Natural killer cell (primary cell): Measurements from ENCODE around the gene PTCHD1. TPM values are rescaled to one million over a fixed set of nuclear protein-coding genes. Genes with fewer than 3 reads are reported as not detected.

Source experiments
- ATAC-seq, 3 donors: fragments of 150-1000 bp in 2 of 3; fragments of 200-7000 bp in 1 of 3; cut with Tn5 transposase; 1 replicate in 1 of 3; 2 replicates in 2 of 3; pipeline ENCODE4 v1.10.0; 2021; ENCODE audit warnings: mild to moderate bottlenecking in 2 of 3, moderate library complexity in 2 of 3
- DNase-seq, 2 donors: peaks; one replicate each; pipeline versions ENCODE4 v3.0.0 to v3.0.0-alpha.2; 2013 to 2021; ENCODE audit warnings: mixed read lengths in 1 of 2
- H3K27ac ChIP-seq: one replicate; pipeline ENCODE4 v1.5.1; 2013; ENCODE audit warnings: mild to moderate bottlenecking, low read length
- H3K27me3 ChIP-seq: one replicate; pipeline ENCODE4 v1.6.1; 2013; ENCODE audit warnings: low read length; ENCODE audit not compliant: control insufficient read depth, insufficient read depth
- H3K36me3 ChIP-seq: one replicate; pipeline ENCODE4 v1.6.1; 2013; ENCODE audit warnings: low read length; ENCODE audit not compliant: control insufficient read depth, insufficient read depth
- H3K4me1 ChIP-seq: one replicate; pipeline ENCODE4 v1.6.1; 2013; ENCODE audit warnings: low read length; ENCODE audit not compliant: control insufficient read depth, insufficient read depth
- H3K4me3 ChIP-seq: one replicate; pipeline ENCODE4 v1.5.1; 2013; ENCODE audit warnings: low read length
- H3K9me3 ChIP-seq: one replicate; pipeline ENCODE4 v1.6.1; 2013; ENCODE audit warnings: low read length; ENCODE audit not compliant: control insufficient read depth, insufficient read depth
- H3K27ac Mint-ChIP-seq, 2 donors: one replicate each; pipeline ENCODE4 v1.8.0; 2022; ENCODE audit warnings: mild to moderate bottlenecking in 2 of 2, mixed read lengths in 2 of 2, moderate library complexity in 1 of 2
- H3K27me3 Mint-ChIP-seq, 2 donors: one replicate each; pipeline ENCODE4 v1.8.0; 2022; ENCODE audit warnings: low read depth in 2 of 2, mixed read lengths in 2 of 2
- H3K36me3 Mint-ChIP-seq: one replicate; pipeline ENCODE4 v1.8.0; 2022; ENCODE audit warnings: mixed read lengths
- H3K4me1 Mint-ChIP-seq, 2 donors: one replicate each; pipeline ENCODE4 v1.8.0; 2022; ENCODE audit warnings: mixed read lengths in 2 of 2
- H3K4me3 Mint-ChIP-seq: one replicate; pipeline ENCODE4 v1.8.0; 2022; ENCODE audit warnings: mild to moderate bottlenecking, moderate library complexity, mixed read lengths
- H3K9me3 Mint-ChIP-seq, 2 donors: one replicate each; pipeline ENCODE4 v1.8.0; 2022; ENCODE audit warnings: mixed read lengths in 2 of 2
- WGBS: methylation state at CpG from one replicate; pipeline ENCODE4 v1.1.7; 2013; ENCODE audit warnings: missing lambda C conversion rate; ENCODE audit not compliant: insufficient coverage; 5-methylcytosine and 5-hydroxymethylcytosine counted together
- intact Hi-C: fragments of 100-400 bp; cut with micrococcal nuclease; formaldehyde crosslinking; loops from one replicate; pipeline ENCODE4 v1.14.2; 2022
- total RNA-seq, 4 donors: library from RNA; stranded (reverse); fragments of 120-200 nt in 1 of 4; gene quantifications; one replicate each; pipeline versions ENCODE4 v1.2.3 to v1.2.4, GENCODE V29; 2013 to 2022
- TF ChIP-seq, protein P1 (sequence below): fragments of 200-600 bp; IDR thresholded peaks from one replicate; pipeline ENCODE4 v1.8.0; 2022; ENCODE audit warnings: antibody characterized with exemption

Gene PTCHD1
- total RNA-seq, 3 donors from 2014 or later (not counting 1 experiment from before 2014, with no cell fraction given) = not detected

GRCh38 chrX:23396263-23396662, 61.6 kb downstream of the PTCHD1 start:
- H3K27ac ChIP-seq = no peak overlapping the region
- no peaks in the 10 kb centered on the region for H3K9me3 ChIP-seq
- no peaks in the 10 kb centered on the region for H3K4me1 Mint-ChIP-seq
- no peak for DNase-seq
- no peaks in the 10 kb centered on the region for H3K27me3 ChIP-seq
- intact Hi-C loops = no loop called here
- TF ChIP-seq, protein P1, sequence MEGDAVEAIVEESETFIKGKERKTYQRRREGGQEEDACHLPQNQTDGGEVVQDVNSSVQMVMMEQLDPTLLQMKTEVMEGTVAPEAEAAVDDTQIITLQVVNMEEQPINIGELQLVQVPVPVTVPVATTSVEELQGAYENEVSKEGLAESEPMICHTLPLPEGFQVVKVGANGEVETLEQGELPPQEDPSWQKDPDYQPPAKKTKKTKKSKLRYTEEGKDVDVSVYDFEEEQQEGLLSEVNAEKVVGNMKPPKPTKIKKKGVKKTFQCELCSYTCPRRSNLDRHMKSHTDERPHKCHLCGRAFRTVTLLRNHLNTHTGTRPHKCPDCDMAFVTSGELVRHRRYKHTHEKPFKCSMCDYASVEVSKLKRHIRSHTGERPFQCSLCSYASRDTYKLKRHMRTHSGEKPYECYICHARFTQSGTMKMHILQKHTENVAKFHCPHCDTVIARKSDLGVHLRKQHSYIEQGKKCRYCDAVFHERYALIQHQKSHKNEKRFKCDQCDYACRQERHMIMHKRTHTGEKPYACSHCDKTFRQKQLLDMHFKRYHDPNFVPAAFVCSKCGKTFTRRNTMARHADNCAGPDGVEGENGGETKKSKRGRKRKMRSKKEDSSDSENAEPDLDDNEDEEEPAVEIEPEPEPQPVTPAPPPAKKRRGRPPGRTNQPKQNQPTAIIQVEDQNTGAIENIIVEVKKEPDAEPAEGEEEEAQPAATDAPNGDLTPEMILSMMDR = no peak
- H3K36me3 ChIP-seq = no peaks in the 10 kb centered on the region
- H3K36me3 Mint-ChIP-seq = no peaks in the 10 kb centered on the region
- no peak overlapping the region for H3K4me3 ChIP-seq
- no peak for ATAC-seq
- H3K4me1 ChIP-seq = no peaks in the 10 kb centered on the region
- H3K4me3 Mint-ChIP-seq = no peak overlapping the region
- 67% methylated on average over 1 of the region's 5 CpGs for WGBS
- peaks cover 0 to 20% of the 10 kb centered on the region in 2 donors for H3K27me3 Mint-ChIP-seq
- no peaks in the 10 kb centered on the region for H3K9me3 Mint-ChIP-seq
- no peak overlapping the region for H3K27ac Mint-ChIP-seq

DNA sequence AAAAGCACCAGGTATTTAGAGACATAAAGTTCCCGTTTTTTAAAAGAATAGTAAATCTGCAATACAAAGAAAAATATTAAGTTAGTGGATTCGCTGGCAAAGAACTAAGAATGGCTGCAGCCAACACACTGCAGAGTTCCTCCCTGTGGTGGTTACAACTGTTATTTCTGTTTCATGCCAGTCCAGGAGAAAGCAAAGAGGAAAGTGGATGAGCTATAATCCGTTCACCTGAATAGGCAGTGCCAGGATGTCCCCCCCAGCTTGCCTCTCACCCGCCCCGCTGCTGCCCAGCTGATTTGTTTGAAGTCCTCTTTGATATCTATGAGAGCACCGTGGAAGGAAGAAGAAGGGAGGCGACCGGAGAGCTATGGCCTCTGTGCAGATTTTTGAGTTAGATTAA, 63.9 kb downstream of the PTCHD1 start:
- H3K27me3 ChIP-seq = no peaks in the 10 kb centered on the region
- 67% methylated on average over 3 of the region's 8 CpGs for WGBS
- DNase-seq (no peak), ATAC-seq (no peak)
- TF ChIP-seq, protein P1 = no peak
- no peaks in the 10 kb centered on the region for H3K9me3 Mint-ChIP-seq
- H3K4me3 ChIP-seq = no peak overlapping the region
- H3K27ac Mint-ChIP-seq = no peak overlapping the region
- no peaks in the 10 kb centered on the region for H3K4me1 ChIP-seq
- intact Hi-C loops = no loop called here
- H3K36me3 Mint-ChIP-seq = no peaks in the 10 kb centered on the region
- H3K4me1 Mint-ChIP-seq = no peaks in the 10 kb centered on the region
- no peak overlapping the region for H3K27ac ChIP-seq
- no peak overlapping the region for H3K4me3 Mint-ChIP-seq
- no peaks in the 10 kb centered on the region for H3K36me3 ChIP-seq
- peaks cover 0 to 10% of the 10 kb centered on the region in 2 donors for H3K27me3 Mint-ChIP-seq
- no peaks in the 10 kb centered on the region for H3K9me3 ChIP-seq

DNA sequence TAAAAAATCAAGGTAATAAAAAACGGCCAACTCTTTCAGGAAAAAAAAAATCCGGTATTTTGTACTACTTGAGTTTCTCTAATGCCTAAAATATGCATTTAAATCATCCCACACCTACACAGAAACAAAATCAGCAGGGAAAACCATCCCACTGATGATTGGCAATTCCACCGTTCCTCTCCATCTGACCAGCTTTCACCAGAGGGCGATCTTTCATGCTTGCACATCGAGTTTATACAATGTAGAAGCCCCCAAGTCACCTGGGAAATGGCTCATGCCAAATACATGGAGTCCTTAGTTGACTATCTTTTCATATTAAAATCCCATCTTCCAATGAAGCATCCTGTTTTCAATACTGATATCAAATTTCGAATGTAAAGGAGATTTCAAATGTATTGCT, 69.2 kb downstream of the PTCHD1 start:
- Histone ChIP-seq H3K27ac (no peak overlapping the region), H3K27me3 (no peaks in the 10 kb centered on the region), H3K36me3 (no peaks in the 10 kb centered on the region), H3K9me3 (no peaks in the 10 kb centered on the region), H3K4me1 (no peaks in the 10 kb centered on the region), H3K4me3 (no peak overlapping the region)
- ATAC-seq = no peak
- intact Hi-C loops = no loop called here
- H3K9me3 Mint-ChIP-seq = no peaks in the 10 kb centered on the region
- DNase-seq = no peak
- 57% methylated on average over 4 of the region's 6 CpGs for WGBS
- H3K4me1 Mint-ChIP-seq = no peaks in the 10 kb centered on the region
- H3K27me3 Mint-ChIP-seq = peaks cover 0 to 3% of the 10 kb centered on the region in 2 donors
- H3K4me3 Mint-ChIP-seq = no peak overlapping the region
- no peak overlapping the region for H3K27ac Mint-ChIP-seq
- TF ChIP-seq, protein P1 = no peak
- no peaks in the 10 kb centered on the region for H3K36me3 Mint-ChIP-seq

- H3K9me3 Mint-ChIP-seq = peaks cover 7 to 10% of the 10 kb centered on the region in 2 donors
- H3K4me3 ChIP-seq = no peak overlapping the region
- no peaks in the 10 kb centered on the region for H3K9me3 ChIP-seq
- no peak overlapping the region for H3K27ac Mint-ChIP-seq
- no peak for ATAC-seq
- H3K4me3 Mint-ChIP-seq = no peak overlapping the region
- no peak overlapping the region for H3K27ac ChIP-seq
- TF ChIP-seq, protein P1 = no peak
- no peaks in the 10 kb centered on the region for H3K27me3 ChIP-seq
- H3K27me3 Mint-ChIP-seq = no peaks in the 10 kb centered on the region
- peaks cover 11% of the 10 kb centered on the region for H3K36me3 Mint-ChIP-seq
- H3K4me1 Mint-ChIP-seq = no peaks in the 10 kb centered on the region
- no peaks in the 10 kb centered on the region for H3K36me3 ChIP-seq
- no peaks in the 10 kb centered on the region for H3K4me1 ChIP-seq
- DNase-seq = no peak
- intact Hi-C loops = no loop called here
- WGBS = no CpG with 5 or more reads among the region's 1 CpG
Measured at GRCh38 chrX:23422912-23423311, 88.3 kb downstream of the PTCHD1 start.
